Esophagus squamous epithelium (tissue), 5 donors: ENCODE results near the gene EFCAB7. TPM values are rescaled to one million over a fixed set of nuclear protein-coding genes. Genes with fewer than 3 reads are reported as not detected.
"Not testable (repeated sequence)": the region's sequence is repeated elsewhere in the genome, so short reads cannot be mapped to it uniquely, and the experiment has no call there.

ENCODE experiments used
- DNase-seq: peaks from one replicate; lab custom pipeline; 2025; lab: John Stamatoyannopoulos, UW
- H3K27ac ChIP-seq, 4 donors: fragments of 200-600 bp; sonication (generic); one replicate each; pipeline ENCODE4 v1.5.1; 2016 to 2019; ENCODE audit warnings: mild to moderate bottlenecking in 1 of 4
- H3K27me3 ChIP-seq, 4 donors: fragments of 200-600 bp; sonication (generic); 1 replicate in 3 of 4; 2 replicates in 1 of 4; pipeline versions ENCODE4 v1.5.1 to v1.6.0; 2017 to 2021; ENCODE audit warnings: antibody characterized with exemption in 1 of 4
- H3K36me3 ChIP-seq, 3 donors: fragments of 200-600 bp; sonication (generic); one replicate each; pipeline ENCODE4 v1.5.1; 2016 to 2019
- H3K4me1 ChIP-seq, 3 donors: fragments of 200-600 bp; sonication (generic); one replicate each; pipeline ENCODE4 v1.5.1; 2017 to 2019
- H3K4me3 ChIP-seq, 4 donors: fragments of 200-600 bp; sonication (generic); 1 replicate in 3 of 4; 2 replicates in 1 of 4; pipeline ENCODE4 v1.5.1; 2016 to 2019; ENCODE audit warnings: mild to moderate bottlenecking in 2 of 4, moderate library complexity in 1 of 4
- H3K9me3 ChIP-seq, 3 donors: fragments of 200-600 bp; sonication (generic); one replicate each; pipeline ENCODE4 v1.5.1; 2016 to 2019
- POLR2A ChIP-seq, 4 donors: fragments of 450-650 bp; IDR thresholded peaks; one replicate each; pipeline ENCODE4 v1.6.1; 2017; ENCODE audit warnings: antibody characterized with exemption in 4 of 4, mild to moderate bottlenecking in 4 of 4, moderate library complexity in 3 of 4
- WGBS, 2 donors: methylation state at CpG; one replicate each; pipeline ENCODE4 v1.1.5; 2018; 5-methylcytosine and 5-hydroxymethylcytosine counted together
- intact Hi-C: fragments of 100-400 bp; cut with DNase I; formaldehyde crosslinking; loops from one replicate; pipeline ENCODE4 v1.15.0; 2022
- total RNA-seq, 4 donors: library from RNA; depleted of rRNA; stranded (reverse); fragments of >200 nt; gene quantifications; one replicate each; pipeline ENCODE4 v1.1.0, GENCODE V29; 2016
- TF ChIP-seq, protein P1 (sequence below), 6 experiments: fragments of 450-650 bp in 4 of 6; fragments of 200-600 bp in 2 of 6; sonication (generic) in 2 of 6; IDR thresholded peaks; one replicate each; pipeline ENCODE4 v1.5.1; 2016 to 2019; ENCODE audit warnings: antibody characterized with exemption in 6 of 6, mild to moderate bottlenecking in 4 of 6, moderate library complexity in 4 of 6
- donor health status: DM: yes; HTN: yes; CAD: no.

EFCAB7 gene
- total RNA-seq, 4 donors from 2014 or later = 1.1 to 4.2 (median 2.7) TPM

DNA sequence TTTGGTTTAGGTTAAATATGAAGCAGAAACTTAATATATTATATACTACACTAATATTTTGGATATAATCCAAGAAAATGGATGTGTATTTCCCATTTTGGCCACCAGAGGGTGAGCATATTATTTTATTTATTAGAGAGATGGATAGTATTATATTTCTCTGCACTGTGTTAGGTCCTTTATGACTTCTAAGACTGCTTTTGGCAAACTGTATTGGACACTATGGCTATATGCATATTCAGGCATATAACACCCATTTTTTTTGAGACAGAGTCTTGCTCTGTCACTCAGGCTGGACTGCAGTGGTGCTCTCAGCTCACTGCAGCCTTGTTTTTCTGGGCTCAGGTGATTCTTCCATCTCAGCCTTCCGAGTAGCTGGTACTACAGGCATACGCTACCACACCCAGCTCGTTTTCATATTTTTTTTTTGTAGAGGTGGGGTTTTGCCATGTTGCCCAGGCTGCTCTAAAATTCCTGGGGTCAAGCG, 52.1 kb downstream of the EFCAB7 start:
- Histone ChIP-seq H3K27me3 (no peaks in the 10 kb centered on the region), H3K36me3 (no peaks in the 10 kb centered on the region), H3K9me3 (no peaks in the 10 kb centered on the region), H3K4me3 (no peak overlapping the region), H3K4me1 (no peaks in the 10 kb centered on the region), H3K27ac (no peak overlapping the region)
- 65 to 68% methylated on average over 4 of the region's 4 CpGs for WGBS, 2 donors
- no peak for DNase-seq
- TF ChIP-seq, protein P1, sequence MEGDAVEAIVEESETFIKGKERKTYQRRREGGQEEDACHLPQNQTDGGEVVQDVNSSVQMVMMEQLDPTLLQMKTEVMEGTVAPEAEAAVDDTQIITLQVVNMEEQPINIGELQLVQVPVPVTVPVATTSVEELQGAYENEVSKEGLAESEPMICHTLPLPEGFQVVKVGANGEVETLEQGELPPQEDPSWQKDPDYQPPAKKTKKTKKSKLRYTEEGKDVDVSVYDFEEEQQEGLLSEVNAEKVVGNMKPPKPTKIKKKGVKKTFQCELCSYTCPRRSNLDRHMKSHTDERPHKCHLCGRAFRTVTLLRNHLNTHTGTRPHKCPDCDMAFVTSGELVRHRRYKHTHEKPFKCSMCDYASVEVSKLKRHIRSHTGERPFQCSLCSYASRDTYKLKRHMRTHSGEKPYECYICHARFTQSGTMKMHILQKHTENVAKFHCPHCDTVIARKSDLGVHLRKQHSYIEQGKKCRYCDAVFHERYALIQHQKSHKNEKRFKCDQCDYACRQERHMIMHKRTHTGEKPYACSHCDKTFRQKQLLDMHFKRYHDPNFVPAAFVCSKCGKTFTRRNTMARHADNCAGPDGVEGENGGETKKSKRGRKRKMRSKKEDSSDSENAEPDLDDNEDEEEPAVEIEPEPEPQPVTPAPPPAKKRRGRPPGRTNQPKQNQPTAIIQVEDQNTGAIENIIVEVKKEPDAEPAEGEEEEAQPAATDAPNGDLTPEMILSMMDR (IDR thresholded peaks at IDR 0.05) = peak; percentile 55 to 88 (median 76)
- no peak for TF ChIP-seq POLR2A (IDR thresholded peaks at IDR 0.05)
- intact Hi-C loops = no loop called here

DNA sequence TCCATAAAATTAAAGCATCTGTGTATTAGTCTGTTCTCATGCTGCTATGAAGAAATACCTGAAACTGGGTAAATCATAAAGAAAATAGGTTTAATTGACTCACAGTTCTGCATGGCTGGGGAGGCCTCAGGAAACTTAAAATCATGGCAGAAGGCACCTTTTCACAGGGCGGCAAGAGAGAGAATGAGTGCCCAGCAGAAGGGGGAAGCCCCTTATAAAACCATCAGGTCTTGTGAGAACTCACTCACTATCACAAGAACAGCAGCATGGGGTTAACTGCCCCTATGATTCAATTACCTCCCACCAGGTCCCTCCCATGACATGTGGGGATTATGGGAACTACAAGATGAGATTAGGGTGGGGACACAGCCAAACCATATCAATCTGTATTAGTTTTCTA, 63.0 kb downstream of the EFCAB7 start:
- H3K4me1 ChIP-seq, H3K27ac ChIP-seq, H3K27me3 ChIP-seq, H3K4me3 ChIP-seq, DNase-seq, intact Hi-C loops, H3K36me3 ChIP-seq: not testable (repeated sequence)
- 89 to 93% methylated on average over 1 of the region's 1 CpG for WGBS, 2 donors
- H3K9me3 ChIP-seq = peaks cover 0 to 10% (median 0%) of the 10 kb centered on the region in 3 donors

DNA sequence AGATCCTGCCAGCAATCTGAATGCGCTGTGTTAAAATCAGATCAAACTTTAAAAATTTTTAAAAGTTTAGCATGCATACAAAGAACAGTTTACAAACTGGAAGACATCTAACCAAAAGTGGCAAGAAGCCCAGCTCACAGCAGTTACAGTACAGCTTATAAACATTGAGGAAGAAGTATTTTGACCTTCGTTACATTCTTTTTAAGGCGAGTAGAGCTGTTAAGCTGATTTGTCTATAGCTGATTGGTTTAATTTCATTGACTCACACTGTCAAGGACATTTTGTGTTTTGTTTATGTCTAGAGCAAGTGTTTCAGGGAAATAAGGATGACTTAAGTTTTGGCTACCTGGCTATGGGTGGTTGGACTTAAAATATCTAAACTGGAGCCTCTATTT, 66.8 kb downstream of the EFCAB7 start:
- Histone ChIP-seq H3K4me3 (no peak overlapping the region), H3K36me3 (no peaks in the 10 kb centered on the region), H3K9me3 (no peaks in the 10 kb centered on the region), H3K27me3 (no peaks in the 10 kb centered on the region), H3K27ac (no peak overlapping the region), H3K4me1 (peaks cover 8 to 31% (median 10%) of the 10 kb centered on the region in 3 donors)
- no peak for TF ChIP-seq POLR2A (IDR thresholded peaks at IDR 0.05)
- TF ChIP-seq, protein P1 (IDR thresholded peaks at IDR 0.05) = no peak
- DNase-seq = no peak
- WGBS, 2 donors = 73 to 78% methylated on average over 3 of the region's 3 CpGs
- intact Hi-C loops = no loop called here

DNA sequence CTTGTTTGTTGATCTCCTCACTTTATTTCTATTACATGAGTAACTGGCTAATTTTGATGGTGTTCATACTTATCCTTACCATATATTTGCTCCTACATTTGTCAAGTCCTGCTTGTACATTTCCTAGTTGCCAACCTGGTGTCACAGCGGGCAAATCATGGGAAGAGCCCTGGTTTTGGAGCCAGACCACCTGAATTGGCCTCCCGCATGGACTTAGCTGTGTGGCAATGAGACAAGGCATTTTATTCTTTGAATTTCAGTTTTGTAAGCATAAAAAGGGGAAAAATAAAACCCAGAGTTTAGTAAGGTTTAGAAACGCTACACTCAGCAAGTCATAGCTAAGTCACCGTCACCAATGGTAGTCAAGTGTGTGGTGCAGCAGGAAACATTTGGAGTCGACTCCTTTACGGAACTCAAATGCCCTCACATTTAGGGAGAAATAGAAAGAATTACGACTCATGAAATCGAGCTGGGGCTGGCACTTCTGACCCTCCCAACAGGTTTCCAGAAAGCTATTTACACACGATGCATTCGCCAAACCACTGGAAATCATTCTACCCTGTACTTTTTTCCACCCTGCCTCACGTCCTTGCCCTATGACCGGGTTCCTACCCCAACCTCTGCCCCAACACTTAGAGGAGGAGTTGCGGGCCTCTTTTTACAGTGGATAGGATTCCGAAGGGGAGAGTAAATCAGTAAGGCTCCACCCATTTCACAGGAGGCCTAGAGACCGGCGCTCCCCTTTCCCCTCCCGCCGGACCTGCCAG, 69.4 kb downstream of the EFCAB7 start:
- intact Hi-C loops = no loop called here
- peaks cover 8 to 36% (median 10%) of the 10 kb centered on the region in 3 donors for H3K4me1 ChIP-seq
- H3K36me3 ChIP-seq = no peaks in the 10 kb centered on the region
- H3K9me3 ChIP-seq = no peaks in the 10 kb centered on the region
- H3K27me3 ChIP-seq = no peaks in the 10 kb centered on the region
- TF ChIP-seq, protein P1 (IDR thresholded peaks at IDR 0.05) = no peak
- no peak for TF ChIP-seq POLR2A (IDR thresholded peaks at IDR 0.05)
- H3K4me3 ChIP-seq = peak overlapping the region; percentile 86 to 96 (median 90)
- peak overlapping the region; percentile 95 to 97 (median 96) for H3K27ac ChIP-seq
- DNase-seq = no peak
- WGBS, 2 donors = 22 to 29% methylated on average over 10 to 12 of the region's 18 CpGs

DNA sequence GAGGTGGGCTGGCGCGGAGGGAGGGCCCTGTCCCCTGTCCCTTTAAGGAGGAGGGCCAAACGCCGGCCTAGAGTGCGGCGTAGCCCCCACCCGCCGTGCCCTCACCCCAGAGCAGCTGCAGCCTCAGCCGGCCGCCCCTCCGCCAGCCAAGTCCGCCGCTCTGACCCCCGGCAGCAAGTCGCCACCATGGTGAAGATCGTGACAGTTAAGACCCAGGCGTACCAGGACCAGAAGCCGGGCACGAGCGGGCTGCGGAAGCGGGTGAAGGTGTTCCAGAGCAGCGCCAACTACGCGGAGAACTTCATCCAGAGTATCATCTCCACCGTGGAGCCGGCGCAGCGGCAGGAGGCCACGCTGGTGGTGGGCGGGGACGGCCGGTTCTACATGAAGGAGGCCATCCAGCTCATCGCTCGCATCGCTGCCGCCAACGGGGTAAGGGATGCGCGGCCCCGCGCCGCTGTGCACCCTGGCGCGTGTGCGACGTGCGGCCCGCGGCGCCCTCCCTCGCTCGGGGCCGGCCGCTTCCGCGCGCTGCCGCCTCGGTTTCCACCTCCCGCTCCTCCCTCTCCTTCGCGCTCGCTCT, 70.1 kb downstream of the EFCAB7 start, which contains the start of gene PGM1:
Gene PGM1 (plus strand): TSS at position 109 of the 583 bp plus-strand sequence. CDS start 78 bp downstream, at position 187.
- intact Hi-C loops = no loop called here
- peak within 1 kb of the TSS; percentile 86 to 96 (median 90) for H3K4me3 ChIP-seq
- no peaks in the 10 kb centered on the region for H3K27me3 ChIP-seq
- TF ChIP-seq, protein P1 (IDR thresholded peaks at IDR 0.05) = no peak
- TF ChIP-seq POLR2A (IDR thresholded peaks at IDR 0.05) = peak in 1 of 4 donors; percentile 31
- DNase-seq = peak; percentile 38
- peak within 1 kb of the TSS; percentile 95 to 97 (median 96) for H3K27ac ChIP-seq
- H3K36me3 ChIP-seq = no peaks in the 10 kb centered on the region
- no peaks in the 10 kb centered on the region for H3K9me3 ChIP-seq
- 0% methylated on average over 4 to 11 of the region's 64 CpGs for WGBS, 2 donors
- peaks cover 8 to 36% (median 10%) of the 10 kb centered on the region in 3 donors for H3K4me1 ChIP-seq
